Mesenchymal stem cell (in vitro differentiated cells and primary cell): ENCODE results near the gene CACNA1I.

Experiments used
- DNase-seq: peaks from one replicate; pipeline ENCODE4 v3.0.0-alpha.2; 2013
- H2AFZ ChIP-seq: one replicate; pipeline ENCODE4 v1.6.1; 2013; ENCODE audit warnings: low read depth, mild to moderate bottlenecking, control low read depth, inconsistent platforms, low read length, moderate library complexity
- H2AK5ac ChIP-seq: 2 replicates; pipeline ENCODE4 v1.6.1; 2013; ENCODE audit warnings: low read length, moderate library complexity, mild to moderate bottlenecking, inconsistent platforms; ENCODE audit not compliant: severe bottlenecking
- H2BK120ac ChIP-seq: one replicate; pipeline ENCODE4 v1.6.1; 2013; ENCODE audit warnings: low read depth, mild to moderate bottlenecking, inconsistent platforms, low read length, moderate library complexity
- H2BK12ac ChIP-seq, 2 experiments: one replicate each; pipeline ENCODE4 v1.6.1; 2013; ENCODE audit warnings: inconsistent platforms in 2 of 2, low read length in 2 of 2, mild to moderate bottlenecking in 2 of 2, moderate library complexity in 2 of 2, control low read depth in 1 of 2
- H2BK15ac ChIP-seq: one replicate; pipeline ENCODE4 v1.6.1; 2013; ENCODE audit warnings: mild to moderate bottlenecking, low read depth, inconsistent platforms; ENCODE audit not compliant: poor library complexity, severe bottlenecking
- H2BK5ac ChIP-seq: 2 replicates; pipeline ENCODE4 v1.6.1; 2013; ENCODE audit warnings: low read depth, mild to moderate bottlenecking, low read length, control low read depth, inconsistent platforms; ENCODE audit not compliant: poor library complexity, severe bottlenecking
- H3K14ac ChIP-seq, 2 experiments: one replicate each; pipeline ENCODE4 v1.6.1; 2013; ENCODE audit warnings: inconsistent platforms in 2 of 2, low read length in 2 of 2, control low read depth in 1 of 2, mild to moderate bottlenecking in 1 of 2, moderate library complexity in 1 of 2
- H3K18ac ChIP-seq, 2 experiments: one replicate each; pipeline ENCODE4 v1.6.1; 2013; ENCODE audit warnings: inconsistent platforms in 2 of 2, low read length in 2 of 2, control low read depth in 1 of 2, low read depth in 1 of 2, mild to moderate bottlenecking in 1 of 2
- H3K23ac ChIP-seq, 2 experiments: one replicate each; pipeline ENCODE4 v1.6.1; 2013; ENCODE audit warnings: inconsistent platforms in 2 of 2, low read length in 2 of 2, mild to moderate bottlenecking in 2 of 2, moderate library complexity in 2 of 2, control low read depth in 1 of 2
- H3K27ac ChIP-seq: 2 replicates; pipeline ENCODE4 v1.5.1; 2013; ENCODE audit warnings: mild to moderate bottlenecking, moderate library complexity, low read length, control low read depth, inconsistent platforms; ENCODE audit not compliant: poor library complexity, severe bottlenecking
- H3K27me3 ChIP-seq, 2 experiments: 2 replicates each; pipeline versions ENCODE4 v1.6.1 to v1.7.0; 2013; ENCODE audit warnings: low read length in 2 of 2, mild to moderate bottlenecking in 2 of 2, moderate library complexity in 2 of 2, control low read depth in 1 of 2, inconsistent platforms in 1 of 2; ENCODE audit not compliant: control insufficient read depth in 1 of 2, insufficient read depth in 1 of 2
- H3K36me3 ChIP-seq, 2 experiments: 2 replicates each; pipeline versions ENCODE4 v1.6.1 to v1.7.0; 2013; ENCODE audit warnings: low read length in 2 of 2, control low read depth in 1 of 2, inconsistent platforms in 1 of 2, low read depth in 1 of 2, mild to moderate bottlenecking in 1 of 2; ENCODE audit not compliant: insufficient read depth in 2 of 2, control insufficient read depth in 1 of 2
- H3K4ac ChIP-seq, 2 experiments: one replicate each; pipeline ENCODE4 v1.6.1; 2013; ENCODE audit warnings: inconsistent platforms in 2 of 2, low read length in 2 of 2, mild to moderate bottlenecking in 2 of 2, moderate library complexity in 2 of 2, control low read depth in 1 of 2, low read depth in 1 of 2
- H3K4me1 ChIP-seq: 2 replicates; pipeline ENCODE4 v1.6.1; 2013; ENCODE audit warnings: low read depth, low read length, control low read depth; ENCODE audit not compliant: control insufficient read depth, insufficient read depth
- H3K4me2 ChIP-seq: 2 replicates; pipeline ENCODE4 v1.6.1; 2013; ENCODE audit warnings: low read length, mild to moderate bottlenecking, inconsistent platforms; ENCODE audit not compliant: poor library complexity, severe bottlenecking
- H3K4me3 ChIP-seq, 2 experiments: 2 replicates each; pipeline versions ENCODE4 v1.5.1 to v1.7.0; 2013; ENCODE audit warnings: low read length in 2 of 2, mild to moderate bottlenecking in 2 of 2, control low read depth in 1 of 2, low read depth in 1 of 2; ENCODE audit not compliant: insufficient read depth in 1 of 2
- H3K79me1 ChIP-seq: replicated peaks from 2 replicates; pipeline ENCODE4 v1.6.1; 2013; ENCODE audit warnings: mild to moderate bottlenecking, control low read depth, low read length, inconsistent platforms; ENCODE audit not compliant: poor library complexity, severe bottlenecking
- H3K9ac ChIP-seq: 2 replicates; pipeline ENCODE4 v1.7.0; 2013; ENCODE audit warnings: mild to moderate bottlenecking, low read length, moderate library complexity
- H3K9me3 ChIP-seq: 2 replicates; pipeline ENCODE4 v1.7.0; 2013; ENCODE audit warnings: mild to moderate bottlenecking, low read length; ENCODE audit not compliant: control insufficient read depth
- H4K8ac ChIP-seq: one replicate; pipeline ENCODE4 v1.6.1; 2013; ENCODE audit warnings: inconsistent platforms, mild to moderate bottlenecking, low read length, moderate library complexity
- H4K91ac ChIP-seq: one replicate; pipeline ENCODE4 v1.6.1; 2013; ENCODE audit warnings: mild to moderate bottlenecking, low read length, inconsistent platforms
- WGBS: methylation state at CpG from one replicate; pipeline ENCODE4 v1.1.7; 2013; ENCODE audit warnings: mixed read lengths; 5-methylcytosine and 5-hydroxymethylcytosine counted together

CACNA1I gene

DNA sequence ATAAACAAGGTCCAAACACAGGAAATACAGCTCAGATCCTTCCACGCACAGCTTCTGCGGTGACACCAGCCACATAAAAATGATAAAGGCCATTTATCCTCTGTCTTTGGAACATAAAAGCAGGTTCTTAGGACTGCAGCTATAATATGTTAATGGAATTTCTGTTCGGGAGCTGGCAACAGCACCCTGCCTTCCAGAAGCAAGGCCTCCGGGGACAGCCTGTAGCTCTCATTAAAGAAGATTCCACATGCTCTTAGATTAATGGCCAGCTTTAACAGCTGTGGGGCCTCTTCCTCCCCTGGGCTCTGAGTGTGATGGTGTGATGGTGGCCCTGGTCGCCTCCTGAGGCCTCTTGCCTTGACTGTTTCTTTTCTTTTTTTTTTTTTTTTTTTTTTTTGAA, 137.3 kb downstream of the CACNA1I start:
- H2BK15ac ChIP-seq = no peak overlapping the region
- H2BK12ac ChIP-seq = no peak overlapping the region
- no peak overlapping the region for H3K14ac ChIP-seq
- 89% methylated on average over 2 of the region's 5 CpGs for WGBS
- H3K4me1 ChIP-seq = no peaks in the 10 kb centered on the region
- no peak overlapping the region for H2BK5ac ChIP-seq
- no peak overlapping the region for H3K27ac ChIP-seq
- no peak overlapping the region for H3K4me3 ChIP-seq
- H3K4ac ChIP-seq = no peak overlapping the region
- H2AFZ ChIP-seq = no peak overlapping the region
- DNase-seq = no peak
- no peak overlapping the region for H3K18ac ChIP-seq
- H4K8ac ChIP-seq = no peak overlapping the region
- H2AK5ac ChIP-seq = no peak overlapping the region
- H3K36me3 ChIP-seq = no peaks in the 10 kb centered on the region
- no peaks in the 10 kb centered on the region for H3K79me1 ChIP-seq
- no peak overlapping the region for H3K23ac ChIP-seq
- no peak overlapping the region for H3K9ac ChIP-seq
- H4K91ac ChIP-seq = no peak overlapping the region
- H2BK120ac ChIP-seq = no peak overlapping the region
- H3K9me3 ChIP-seq = no peaks in the 10 kb centered on the region
- H3K27me3 ChIP-seq = peaks cover 52 to 75% of the 10 kb centered on the region in 2 experiments
- H3K4me2 ChIP-seq = no peak overlapping the region

DNA sequence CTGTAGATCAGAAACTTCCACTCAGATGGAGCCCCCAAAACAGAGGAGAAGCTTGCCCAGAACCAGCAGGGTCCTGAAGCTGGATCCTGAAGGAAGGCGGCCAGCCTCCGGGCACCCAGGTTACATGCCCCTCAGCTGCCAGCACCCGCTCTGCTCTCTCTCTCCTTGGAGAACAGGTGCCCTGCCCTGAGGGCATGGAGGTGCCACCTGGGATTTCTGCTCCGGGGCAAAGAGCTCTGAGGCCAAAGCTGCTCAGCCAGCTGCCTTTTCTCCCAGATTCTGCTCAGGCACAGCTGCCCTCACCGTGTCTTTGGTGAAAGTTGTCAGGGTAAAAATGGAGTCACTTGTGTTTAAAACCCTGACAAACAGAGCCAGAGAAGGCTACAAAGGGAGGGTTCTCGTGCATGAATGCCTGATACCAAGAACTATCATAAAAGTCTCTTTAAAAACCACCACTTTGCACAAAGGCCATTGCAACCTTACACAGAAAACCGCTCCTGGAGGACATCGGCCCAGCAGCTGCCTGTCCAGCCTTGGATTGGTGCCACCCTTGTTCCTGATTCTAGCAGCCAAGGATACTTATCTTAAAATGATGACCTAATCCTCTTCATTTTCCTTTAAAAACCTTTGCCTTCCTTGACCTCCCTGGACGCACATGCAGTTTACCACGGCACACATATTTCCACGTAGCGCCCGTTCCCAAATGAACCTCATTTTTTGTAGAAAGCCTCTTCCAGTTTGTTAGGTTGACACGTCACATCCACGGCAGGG, 140.0 kb downstream of the CACNA1I start:
- Histone ChIP-seq H3K27me3 (peaks cover 58 to 82% of the 10 kb centered on the region in 2 experiments), H3K14ac (no peak overlapping the region), H2BK12ac (no peak overlapping the region), H3K79me1 (no peaks in the 10 kb centered on the region), H3K27ac (no peak overlapping the region), H3K9me3 (no peaks in the 10 kb centered on the region), H3K18ac (no peak overlapping the region), H3K4me3 (no peak overlapping the region), H2BK15ac (no peak overlapping the region), H3K23ac (no peak overlapping the region), H4K8ac (no peak overlapping the region), H3K4me1 (no peaks in the 10 kb centered on the region), H2BK5ac (no peak overlapping the region), H3K36me3 (no peaks in the 10 kb centered on the region), H2BK120ac (no peak overlapping the region), H3K4ac (no peak overlapping the region), H2AFZ (no peak overlapping the region), H3K4me2 (no peak overlapping the region), H2AK5ac (no peak overlapping the region), H4K91ac (no peak overlapping the region), H3K9ac (no peak overlapping the region)
- DNase-seq = no peak
- WGBS = 86% methylated on average over 15 of the region's 15 CpGs

DNA sequence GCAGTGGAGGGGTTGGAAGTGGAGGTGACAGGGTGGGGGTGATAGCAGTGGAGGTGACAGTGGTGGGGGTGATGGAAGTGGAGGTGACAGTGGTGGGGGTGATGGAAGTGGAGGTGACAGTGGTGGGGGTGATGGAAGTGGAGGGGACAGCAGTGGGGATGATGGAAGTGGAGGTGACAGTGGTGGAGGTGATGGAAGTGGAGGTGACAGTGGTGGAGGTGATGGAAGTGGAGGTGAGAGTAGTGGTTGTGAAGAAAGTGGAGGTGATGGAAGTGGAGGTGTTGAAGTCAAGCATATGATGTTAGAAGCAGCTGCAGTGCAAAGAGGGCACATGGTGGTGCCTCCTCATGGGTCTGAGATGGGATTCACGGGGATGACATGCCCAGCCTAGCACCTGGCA, 141.5 kb downstream of the CACNA1I start:
- no peak overlapping the region for H3K9ac ChIP-seq
- H3K27me3 ChIP-seq = peaks cover 63 to 75% of the 10 kb centered on the region in 2 experiments
- no peak overlapping the region for H3K4ac ChIP-seq
- H3K4me1 ChIP-seq = no peaks in the 10 kb centered on the region
- H2AFZ ChIP-seq = no peak overlapping the region
- H4K91ac ChIP-seq = no peak overlapping the region
- H3K14ac ChIP-seq = no peak overlapping the region
- no peaks in the 10 kb centered on the region for H3K9me3 ChIP-seq
- H2BK12ac ChIP-seq = no peak overlapping the region
- no peak overlapping the region for H2BK120ac ChIP-seq
- no peak overlapping the region for H3K23ac ChIP-seq
- H3K18ac ChIP-seq = no peak overlapping the region
- 100% methylated on average over 1 of the region's 1 CpG for WGBS
- H3K36me3 ChIP-seq = no peaks in the 10 kb centered on the region
- H3K27ac ChIP-seq = no peak overlapping the region
- DNase-seq = no peak
- no peak overlapping the region for H3K4me3 ChIP-seq
- no peak overlapping the region for H4K8ac ChIP-seq
- H3K79me1 ChIP-seq = no peaks in the 10 kb centered on the region
- H2BK5ac ChIP-seq = no peak overlapping the region
- no peak overlapping the region for H3K4me2 ChIP-seq
- H2BK15ac ChIP-seq = no peak overlapping the region
- H2AK5ac ChIP-seq = no peak overlapping the region

DNA sequence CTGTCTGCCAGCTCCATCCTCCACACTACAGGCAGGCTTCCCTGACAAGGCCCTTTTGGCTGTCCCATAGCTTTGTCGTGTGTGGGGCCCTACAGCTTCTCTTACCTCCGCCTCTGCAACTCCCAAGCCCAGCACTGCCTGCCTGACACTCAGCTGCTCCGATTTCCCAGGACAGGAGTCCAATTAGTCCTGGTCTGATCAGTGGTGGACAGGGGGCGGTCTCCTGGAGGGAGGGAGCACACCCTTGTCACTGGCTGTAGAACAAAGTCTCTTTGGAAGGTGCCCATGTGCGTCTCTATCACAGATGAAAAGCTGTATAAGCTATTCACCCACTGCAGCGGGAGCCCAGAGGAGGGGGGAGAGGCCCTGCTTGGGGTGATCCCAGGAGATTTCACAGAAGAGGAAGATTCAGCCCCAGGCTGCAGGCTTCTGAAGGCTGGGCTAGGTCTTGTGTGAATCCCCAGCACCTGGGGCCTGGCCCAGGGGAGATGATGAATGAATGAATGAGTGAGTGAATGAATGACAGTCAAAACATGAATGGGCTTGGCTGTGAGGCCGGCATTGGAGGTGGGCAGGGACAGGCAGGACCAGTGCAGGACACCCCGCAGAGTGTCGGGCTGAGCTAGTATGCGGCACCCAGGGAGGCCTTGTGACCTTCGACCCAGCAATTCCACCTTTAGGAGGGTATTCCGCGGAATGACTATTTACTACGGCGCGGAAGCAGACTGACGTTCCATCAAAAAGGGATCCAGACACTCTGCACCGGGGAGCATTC, 142.4 kb downstream of the CACNA1I start:
- no peak overlapping the region for H2BK12ac ChIP-seq
- H3K4ac ChIP-seq = no peak overlapping the region
- no peaks in the 10 kb centered on the region for H3K4me1 ChIP-seq
- H3K79me1 ChIP-seq = no peaks in the 10 kb centered on the region
- no peak overlapping the region for H2BK120ac ChIP-seq
- peaks cover 64 to 74% of the 10 kb centered on the region in 2 experiments for H3K27me3 ChIP-seq
- H3K27ac ChIP-seq = no peak overlapping the region
- no peak overlapping the region for H3K14ac ChIP-seq
- no peak overlapping the region for H3K4me3 ChIP-seq
- no peak overlapping the region for H3K23ac ChIP-seq
- H2BK15ac ChIP-seq = no peak overlapping the region
- H3K9me3 ChIP-seq = no peaks in the 10 kb centered on the region
- WGBS = 80% methylated on average over 18 of the region's 18 CpGs
- H3K18ac ChIP-seq = no peak overlapping the region
- no peak overlapping the region for H4K8ac ChIP-seq
- H2AK5ac ChIP-seq = no peak overlapping the region
- no peaks in the 10 kb centered on the region for H3K36me3 ChIP-seq
- no peak overlapping the region for H3K4me2 ChIP-seq
- H2BK5ac ChIP-seq = no peak overlapping the region
- H2AFZ ChIP-seq = no peak overlapping the region
- H3K9ac ChIP-seq = no peak overlapping the region
- no peak for DNase-seq
- H4K91ac ChIP-seq = no peak overlapping the region
